NCI-H446 treated with DMSO at 0.1 percent for 48 hours (cell line): ENCODE data around the gene RASSF7.

Experiments
- DNase-seq: peaks from one replicate; lab custom pipeline; 2025; lab: John Stamatoyannopoulos, UW

RASSF7 gene

GRCh38 chr11:532986-533585, 27.7 kb upstream of the RASSF7 start:
- no peak for DNase-seq

GRCh38 chr11:533586-534395, 27.0 kb upstream of the RASSF7 start:
- DNase-seq: no peak

- DNase-seq: no peak
These were observed 26.2 kb upstream of the RASSF7 start for GRCh38 chr11:534396-535209.

GRCh38 chr11:535210-535518, 25.6 kb upstream of the RASSF7 start:
- DNase-seq: no peak

GRCh38 chr11:535519-536454, 25.0 kb upstream of the RASSF7 start, which contains the start of gene HRAS:
HRAS (minus strand) TSS chr11:535576.
- peak; percentile 81 for DNase-seq

- no peak for DNase-seq
These were observed 23.7 kb upstream of the RASSF7 start, which contains the start of gene LRRC56 for GRCh38 chr11:536841-537621. LRRC56 (plus strand) TSS chr11:537527; CDS start chr11:540685, 3,158 bp downstream.

GRCh38 chr11:537622-538430, 22.9 kb upstream of the RASSF7 start:
- DNase-seq: no peak

- no peak for DNase-seq
These were observed 22.2 kb upstream of the RASSF7 start for GRCh38 chr11:538431-539051.

- DNase-seq: no peak
These were observed 20.7 kb upstream of the RASSF7 start for GRCh38 chr11:539971-540481.

GRCh38 chr11:540583-541432, 20.0 kb upstream of the RASSF7 start:
- no peak for DNase-seq

GRCh38 chr11:541433-541885, 19.3 kb upstream of the RASSF7 start:
- DNase-seq: no peak

- DNase-seq: no peak
These were observed 16.0 kb upstream of the RASSF7 start for GRCh38 chr11:544817-545166.

GRCh38 chr11:545171-545570, 15.6 kb upstream of the RASSF7 start:
- DNase-seq: no peak

GRCh38 chr11:548700-549603, 11.8 kb upstream of the RASSF7 start:
- no peak for DNase-seq

- no peak for DNase-seq
These were observed 10.6 kb upstream of the RASSF7 start for GRCh38 chr11:550021-550745.

- no peak for DNase-seq
These were observed 10.1 kb upstream of the RASSF7 start for GRCh38 chr11:550746-551085.

GRCh38 chr11:551131-551530, 9.6 kb upstream of the RASSF7 start:
- DNase-seq: no peak
